NCI-H2227 (cell line): ENCODE results near the gene MAN1A1.

Experiments used
- DNase-seq: peaks from one replicate; lab custom pipeline; 2025; ENCODE audit not compliant: unreplicated experiment; lab: John Stamatoyannopoulos, UW

Gene MAN1A1

GRCh38 chr6:119274197-119274595, 75.4 kb downstream of the MAN1A1 start:
- no peak for DNase-seq

- DNase-seq, result no peak
Measured at GRCh38 chr6:119273272-119274196, 76.0 kb downstream of the MAN1A1 start.

GRCh38 chr6:119270545-119270944, 79.0 kb downstream of the MAN1A1 start:
- DNase-seq, result no peak

GRCh38 chr6:119269266-119270103, 80.1 kb downstream of the MAN1A1 start:
- DNase-seq, result no peak

GRCh38 chr6:119267126-119267905, 82.2 kb downstream of the MAN1A1 start:
- DNase-seq, result no peak

GRCh38 chr6:119264854-119265397, 84.6 kb downstream of the MAN1A1 start:
- no peak for DNase-seq

- DNase-seq, result no peak
Measured at GRCh38 chr6:119262612-119263011, 86.9 kb downstream of the MAN1A1 start.

GRCh38 chr6:119261944-119262284, 87.6 kb downstream of the MAN1A1 start:
- no peak for DNase-seq

GRCh38 chr6:119259027-119259426, 90.5 kb downstream of the MAN1A1 start:
- DNase-seq, result no peak

- DNase-seq, result no peak
Measured at GRCh38 chr6:119257726-119258125, 91.8 kb downstream of the MAN1A1 start.

GRCh38 chr6:119256978-119257462, 92.5 kb downstream of the MAN1A1 start:
- DNase-seq, result no peak

GRCh38 chr6:119256392-119256791, 93.2 kb downstream of the MAN1A1 start:
- no peak for DNase-seq

GRCh38 chr6:119255492-119255891, 94.1 kb downstream of the MAN1A1 start:
- no peak for DNase-seq

- DNase-seq, result no peak
Measured at GRCh38 chr6:119250036-119250435, 99.5 kb downstream of the MAN1A1 start.

- no peak for DNase-seq
Measured at GRCh38 chr6:119249319-119249718, 100.2 kb downstream of the MAN1A1 start.

GRCh38 chr6:119247504-119247903, 102.1 kb downstream of the MAN1A1 start:
- DNase-seq, result no peak

GRCh38 chr6:119243657-119244056, 105.9 kb downstream of the MAN1A1 start:
- DNase-seq, result no peak

GRCh38 chr6:119243037-119243436, 106.5 kb downstream of the MAN1A1 start:
- no peak for DNase-seq

GRCh38 chr6:119241540-119242309, 107.8 kb downstream of the MAN1A1 start:
- no peak for DNase-seq

GRCh38 chr6:119241111-119241465, 108.5 kb downstream of the MAN1A1 start:
- no peak for DNase-seq
